Measurements from ENCODE around the gene IRF2BP1.
A peak's percentile ranks its signal among the peaks of the same experiment; 100 is the strongest.

The IRF2BP1 gene

DNA sequence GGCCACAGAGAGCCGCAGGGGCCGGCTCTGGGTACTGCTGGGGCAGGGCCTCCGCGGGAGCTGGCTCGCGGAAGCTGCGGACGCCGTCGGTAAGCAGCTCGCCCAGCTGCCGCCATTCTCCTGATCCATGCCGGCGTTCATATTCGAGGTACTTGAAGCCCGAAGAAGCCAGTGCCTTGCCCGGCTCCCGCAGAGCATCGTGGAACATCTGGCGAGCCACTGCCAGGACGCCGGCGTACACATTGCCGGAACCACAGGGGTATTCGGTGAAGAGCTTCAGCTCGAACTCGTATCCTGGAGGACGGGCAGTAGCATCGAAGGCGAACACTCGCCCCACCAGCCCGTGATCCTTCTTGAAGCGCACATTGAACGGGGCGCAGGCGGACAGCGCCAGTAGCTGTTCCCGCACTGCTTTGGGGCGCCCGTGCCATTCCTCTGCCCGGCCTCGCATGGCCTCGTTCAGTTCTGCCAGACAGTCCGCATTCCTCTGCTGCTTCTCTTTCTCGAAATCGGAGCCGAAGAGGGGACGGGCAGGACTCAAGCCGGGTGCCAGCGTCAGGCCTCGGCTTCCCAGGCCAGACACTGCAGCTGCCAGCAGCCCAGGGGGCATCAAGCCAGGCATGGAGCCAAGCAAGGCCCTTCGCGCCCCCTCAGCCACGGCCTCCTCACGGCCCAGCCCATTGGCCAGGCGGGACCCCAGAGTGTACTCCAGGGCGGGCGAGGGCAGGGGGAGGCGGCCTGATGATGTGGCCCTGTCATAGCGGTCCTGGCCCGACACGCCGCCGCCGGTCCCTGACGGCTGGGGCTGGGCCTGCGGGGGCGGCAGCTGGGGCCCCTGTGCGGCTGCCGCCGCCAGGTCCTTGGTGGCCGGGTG, 1.0 kb downstream of the IRF2BP1 start:
- H3K36me3 ChIP-seq, result peaks cover 5 to 15% (median 14%) of the 10 kb centered on the region in 3 donors
- H3K4me1 ChIP-seq, result peaks cover 3 to 45% (median 38%) of the 10 kb centered on the region in 4 donors
- DNase-seq, result no peak
- no peaks in the 10 kb centered on the region for H3K27me3 ChIP-seq
- no peaks in the 10 kb centered on the region for H3K9me3 ChIP-seq
- TF ChIP-seq, protein P1, sequence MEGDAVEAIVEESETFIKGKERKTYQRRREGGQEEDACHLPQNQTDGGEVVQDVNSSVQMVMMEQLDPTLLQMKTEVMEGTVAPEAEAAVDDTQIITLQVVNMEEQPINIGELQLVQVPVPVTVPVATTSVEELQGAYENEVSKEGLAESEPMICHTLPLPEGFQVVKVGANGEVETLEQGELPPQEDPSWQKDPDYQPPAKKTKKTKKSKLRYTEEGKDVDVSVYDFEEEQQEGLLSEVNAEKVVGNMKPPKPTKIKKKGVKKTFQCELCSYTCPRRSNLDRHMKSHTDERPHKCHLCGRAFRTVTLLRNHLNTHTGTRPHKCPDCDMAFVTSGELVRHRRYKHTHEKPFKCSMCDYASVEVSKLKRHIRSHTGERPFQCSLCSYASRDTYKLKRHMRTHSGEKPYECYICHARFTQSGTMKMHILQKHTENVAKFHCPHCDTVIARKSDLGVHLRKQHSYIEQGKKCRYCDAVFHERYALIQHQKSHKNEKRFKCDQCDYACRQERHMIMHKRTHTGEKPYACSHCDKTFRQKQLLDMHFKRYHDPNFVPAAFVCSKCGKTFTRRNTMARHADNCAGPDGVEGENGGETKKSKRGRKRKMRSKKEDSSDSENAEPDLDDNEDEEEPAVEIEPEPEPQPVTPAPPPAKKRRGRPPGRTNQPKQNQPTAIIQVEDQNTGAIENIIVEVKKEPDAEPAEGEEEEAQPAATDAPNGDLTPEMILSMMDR (IDR thresholded peaks at IDR 0.05), result no peak
- H3K27ac ChIP-seq, result peak overlapping the region; percentile 81 to 84
- peak overlapping the region; percentile 75 to 90 for H3K4me3 ChIP-seq
- intact Hi-C loops (cut with DNase I; ENCODE audit: low total_unique reads), result loop anchor here (5.0 to 10.0 kb wide), 2 partner anchors 68 to 130 kb away; partner anchors contain the start of gene RSPH6A

DNA sequence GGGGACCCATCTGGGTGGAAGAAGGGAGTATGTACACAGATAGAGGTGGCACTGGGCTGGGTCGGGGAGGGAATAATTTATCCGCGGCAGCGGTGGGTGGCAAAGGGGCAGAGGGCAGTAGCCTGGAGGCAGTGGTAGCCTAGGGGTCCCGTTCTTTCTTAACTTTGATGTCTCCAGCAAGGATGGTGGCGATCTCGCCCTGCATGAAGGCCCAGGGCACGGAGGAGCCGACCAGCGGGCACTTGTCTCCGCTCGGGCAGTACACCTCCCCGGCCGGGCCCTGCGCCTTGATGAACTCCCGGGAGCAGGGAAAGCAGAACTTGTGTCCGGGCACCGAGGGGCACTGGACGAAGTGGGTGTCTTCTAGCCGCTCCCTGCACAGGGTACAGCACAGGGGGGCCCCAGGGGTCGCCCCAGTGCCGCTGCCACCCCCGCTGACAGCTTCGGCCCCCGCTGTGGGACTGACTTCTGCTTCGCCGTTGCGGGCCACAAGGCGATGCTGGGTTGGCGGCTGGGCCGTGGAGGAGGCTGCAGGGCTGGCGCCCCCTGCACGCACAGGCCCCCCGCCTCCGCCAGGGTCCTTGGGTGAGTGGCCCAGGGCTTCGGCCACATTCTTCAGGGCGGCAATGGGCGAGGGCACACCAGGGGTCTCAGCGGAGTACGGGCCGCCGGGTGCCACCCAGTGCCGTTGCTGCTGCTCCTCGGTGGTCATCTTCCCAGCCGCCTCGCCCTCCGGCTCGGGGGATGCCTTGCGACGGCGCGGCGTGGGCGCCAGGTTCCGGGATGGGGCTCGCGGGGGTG, 1.9 kb downstream of the IRF2BP1 start:
- Histone ChIP-seq H3K27me3 (no peaks in the 10 kb centered on the region), H3K4me1 (peaks cover 3 to 45% (median 38%) of the 10 kb centered on the region in 4 donors), H3K27ac (no peak overlapping the region), H3K9me3 (no peaks in the 10 kb centered on the region), H3K4me3 (peak overlapping the region in 1 of 2 donors; percentile 90), H3K36me3 (peaks cover 5 to 14% (median 13%) of the 10 kb centered on the region in 3 donors)
- intact Hi-C loops (cut with DNase I; ENCODE audit: low total_unique reads), result loop anchor here (5.0 to 10.0 kb wide), 2 partner anchors 67 to 131 kb away; partner anchors contain the start of gene RSPH6A
- TF ChIP-seq, protein P1 (IDR thresholded peaks at IDR 0.05), result no peak
- DNase-seq, result no peak

DNA sequence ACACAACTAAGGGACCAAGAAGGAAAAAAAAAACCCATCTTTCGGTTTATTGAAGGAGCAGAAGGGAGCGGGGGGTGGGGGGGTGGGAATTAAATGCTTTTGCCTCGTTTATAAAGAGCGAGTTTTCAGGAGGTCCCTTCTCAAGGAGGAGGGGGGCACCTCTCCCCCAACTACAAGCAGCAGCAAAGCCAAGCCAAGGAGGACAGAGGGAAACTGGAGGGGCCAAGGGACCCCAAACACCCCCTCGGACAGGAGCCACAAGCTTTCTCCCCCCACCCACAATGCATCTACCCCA, 2.4 kb downstream of the IRF2BP1 start:
- Histone ChIP-seq H3K36me3 (peaks cover 5 to 14% (median 13%) of the 10 kb centered on the region in 3 donors), H3K27me3 (no peaks in the 10 kb centered on the region), H3K9me3 (no peaks in the 10 kb centered on the region), H3K4me1 (peaks cover 3 to 49% (median 38%) of the 10 kb centered on the region in 4 donors), H3K4me3 (peak overlapping the region in 1 of 2 donors; percentile 90), H3K27ac (no peak overlapping the region)
- TF ChIP-seq, protein P1 (IDR thresholded peaks at IDR 0.05), result no peak
- no peak for DNase-seq
- intact Hi-C loops (cut with DNase I; ENCODE audit: low total_unique reads), result loop anchor here (5.0 to 10.0 kb wide), 2 partner anchors 66 to 131 kb away; partner anchors contain the start of gene RSPH6A

DNA sequence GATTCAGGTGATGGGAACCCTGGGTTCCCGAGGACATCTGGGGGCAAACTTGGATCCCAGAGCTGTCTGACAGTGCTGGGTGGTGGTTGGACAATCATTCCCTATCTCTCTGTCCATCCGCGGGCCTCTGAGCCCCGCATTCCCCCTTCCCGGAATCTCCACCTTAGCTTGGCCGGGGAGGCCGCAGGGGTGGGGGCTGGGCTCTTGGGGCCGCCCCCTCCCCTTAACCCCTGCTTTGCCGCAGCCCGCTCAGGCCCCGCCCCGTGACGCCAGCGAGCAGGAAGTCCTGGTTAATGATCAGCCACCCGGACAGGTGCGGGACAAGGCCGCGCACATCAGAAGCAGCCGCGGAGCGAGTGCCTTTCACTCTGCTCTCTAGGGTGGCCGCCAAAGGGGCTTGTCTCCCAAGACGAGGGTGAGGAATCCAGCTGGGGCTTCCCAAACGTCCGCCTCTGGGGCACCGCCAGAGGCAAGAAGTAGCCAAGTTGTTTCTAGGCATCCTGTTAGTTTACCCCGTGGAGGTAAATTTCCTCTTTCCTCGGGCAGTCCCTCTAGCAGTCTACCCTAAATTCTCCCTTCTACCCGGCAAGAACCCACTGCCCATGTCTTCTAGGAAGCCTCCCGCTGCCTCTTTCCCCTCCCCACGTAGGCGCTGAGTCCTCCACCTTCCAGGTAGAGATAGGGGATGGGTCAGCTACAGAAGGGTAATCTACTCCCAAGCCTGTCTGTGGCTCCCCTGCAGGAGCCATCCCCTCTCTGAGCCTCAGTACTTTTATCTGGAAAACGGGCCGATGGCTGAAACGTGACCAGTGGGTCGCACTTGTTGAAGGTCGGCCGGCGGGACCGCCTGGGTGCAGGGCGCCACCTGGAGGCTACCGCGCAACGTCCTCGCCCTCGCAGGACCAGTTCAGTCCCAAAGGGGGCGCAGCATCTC, 3.0 kb downstream of the IRF2BP1 start:
- TF ChIP-seq, protein P1 (IDR thresholded peaks at IDR 0.05), result peak; percentile 76 to 87
- Histone ChIP-seq H3K27ac (no peak overlapping the region), H3K4me1 (peaks cover 3 to 51% (median 38%) of the 10 kb centered on the region in 4 donors), H3K9me3 (no peaks in the 10 kb centered on the region), H3K4me3 (peak overlapping the region in 1 of 2 donors; percentile 90), H3K27me3 (no peaks in the 10 kb centered on the region), H3K36me3 (peaks cover 5 to 14% (median 13%) of the 10 kb centered on the region in 3 donors)
- DNase-seq, result peak; percentile 78 to 85
- intact Hi-C loops (cut with DNase I; ENCODE audit: low total_unique reads), result loop anchor here (5.0 to 10.0 kb wide), 2 partner anchors 66 to 132 kb away; partner anchors contain the start of gene RSPH6A
